Measurements from ENCODE around the gene EHBP1L1.
A peak's percentile ranks its signal among the peaks of the same experiment; 100 is the strongest.

Gene EHBP1L1

DNA sequence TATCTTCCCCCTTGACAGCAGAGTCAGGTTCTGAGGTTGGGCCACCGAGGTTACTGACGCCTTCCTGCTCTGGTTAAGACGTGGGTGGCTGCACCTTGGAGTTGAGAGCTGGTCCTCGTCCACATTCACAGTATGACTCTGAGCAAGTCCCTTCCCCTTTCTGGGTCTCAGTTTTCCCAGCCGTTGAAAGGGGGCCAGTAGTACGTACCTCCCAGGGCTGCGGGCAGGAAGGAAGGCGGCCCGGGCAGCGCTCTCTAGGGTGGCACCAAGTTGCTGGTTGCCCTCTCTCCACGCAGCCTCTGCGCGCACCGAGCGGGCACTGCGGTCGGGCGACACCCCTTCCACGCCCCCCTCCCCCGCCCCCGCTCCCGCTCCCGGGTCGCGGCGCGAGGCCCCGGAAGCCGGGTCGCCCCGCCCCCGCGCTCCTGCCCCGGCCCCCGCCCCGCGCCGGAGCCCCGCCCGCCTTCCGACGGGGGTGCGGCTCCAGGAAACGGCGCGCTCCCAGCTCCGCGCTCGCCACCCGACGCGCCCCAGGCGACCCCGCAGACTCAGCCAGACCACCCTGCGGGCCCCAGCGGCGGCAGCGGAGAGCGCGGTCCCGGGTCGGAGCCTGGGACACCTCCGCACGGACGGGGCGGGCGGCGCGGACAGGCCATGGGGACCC is at the start of gene EHBP1L1:
Gene EHBP1L1 (plus strand): TSS at position 486 of the 664 bp plus-strand sequence. CDS start 250 bp downstream, outside the sequence.
- no peak for DNase-seq (ENCODE audit: low read depth in 1 of 2, low spot score in 1 of 2)

DNA sequence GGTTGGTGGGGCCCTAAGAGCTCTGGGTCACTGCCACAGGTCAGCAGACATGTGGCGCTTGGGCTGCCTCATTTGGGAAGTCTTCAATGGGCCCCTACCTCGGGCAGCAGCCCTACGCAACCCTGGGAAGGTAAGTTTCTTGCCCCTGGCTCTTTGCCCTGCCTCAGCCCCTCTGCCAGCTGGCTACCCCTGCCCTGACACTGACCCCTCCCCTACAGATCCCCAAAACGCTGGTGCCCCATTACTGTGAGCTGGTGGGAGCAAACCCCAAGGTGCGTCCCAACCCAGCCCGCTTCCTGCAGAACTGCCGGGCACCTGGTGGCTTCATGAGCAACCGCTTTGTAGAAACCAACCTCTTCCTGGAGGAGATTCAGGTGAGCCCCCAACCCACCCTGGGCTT is 49.1 kb upstream of the EHBP1L1 start:
- DNase-seq (ENCODE audit: low read depth in 1 of 2, low spot score in 1 of 2): no peak

DNA sequence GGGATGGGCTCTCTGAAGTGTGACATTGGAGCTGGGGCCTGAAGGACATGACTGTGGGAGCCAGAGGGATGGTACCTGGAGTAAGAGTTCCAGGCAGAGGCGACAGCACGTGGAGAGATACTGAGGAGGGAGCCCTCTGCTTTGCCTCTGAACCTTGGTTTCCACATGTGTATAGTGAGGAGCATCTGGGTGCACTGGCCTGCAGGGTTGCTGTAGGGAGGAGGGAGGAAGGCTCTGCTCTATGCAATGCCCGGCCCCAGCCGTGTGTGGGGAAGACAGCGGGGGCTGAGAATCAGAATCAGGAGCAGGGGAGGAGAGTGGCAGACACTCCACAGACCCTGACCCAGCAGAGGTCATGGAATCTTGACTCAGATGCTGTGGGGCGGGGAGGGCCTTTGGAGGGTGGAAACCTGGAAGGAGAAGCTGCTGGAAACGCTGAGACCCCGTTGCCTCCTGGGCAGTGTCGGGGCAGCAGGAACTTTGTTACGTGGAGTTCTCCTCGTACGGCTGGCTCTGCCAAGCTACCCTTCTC is 47.0 kb upstream of the EHBP1L1 start:
- no peak for DNase-seq (ENCODE audit: low read depth in 1 of 2, low spot score in 1 of 2)

DNA sequence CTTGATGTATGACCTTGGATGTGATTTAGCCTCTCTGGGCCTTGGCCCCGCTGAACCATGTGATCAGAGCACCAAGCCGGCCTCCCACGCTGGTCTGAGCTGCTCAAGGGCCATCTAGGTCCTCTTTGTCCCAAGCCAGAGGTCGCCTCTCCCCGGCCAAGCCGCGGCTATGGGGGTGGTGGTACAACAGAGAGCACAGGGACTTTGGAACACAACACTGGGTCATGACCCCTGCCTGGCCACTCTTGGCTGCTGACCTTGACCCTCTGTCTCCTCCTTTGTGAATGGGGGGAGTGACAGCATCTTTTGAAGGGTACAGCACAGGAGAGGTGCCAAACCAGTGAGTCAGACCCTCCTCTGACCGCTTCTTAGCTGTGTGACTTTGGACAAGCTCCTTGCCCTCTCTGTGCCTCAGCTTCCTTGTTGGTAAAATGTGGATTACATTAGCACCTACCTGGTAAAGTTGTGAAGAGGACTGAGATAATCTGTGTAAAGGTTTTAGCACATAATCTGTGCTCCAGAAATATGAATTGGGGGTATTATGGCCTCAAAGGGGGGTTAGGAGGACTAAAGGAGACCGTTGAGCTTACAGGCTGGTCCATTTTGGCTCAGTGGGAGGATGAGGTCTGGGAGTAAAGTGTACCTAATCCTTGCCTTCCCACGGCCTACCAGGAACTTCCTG is 46.2 kb upstream of the EHBP1L1 start:
- no peak for DNase-seq (ENCODE audit: low read depth in 1 of 2, low spot score in 1 of 2)

GRCh38 chr11:65530157-65530496 is 45.7 kb upstream of the EHBP1L1 start:
- DNase-seq (ENCODE audit: low read depth in 1 of 2, low spot score in 1 of 2): no peak

DNA sequence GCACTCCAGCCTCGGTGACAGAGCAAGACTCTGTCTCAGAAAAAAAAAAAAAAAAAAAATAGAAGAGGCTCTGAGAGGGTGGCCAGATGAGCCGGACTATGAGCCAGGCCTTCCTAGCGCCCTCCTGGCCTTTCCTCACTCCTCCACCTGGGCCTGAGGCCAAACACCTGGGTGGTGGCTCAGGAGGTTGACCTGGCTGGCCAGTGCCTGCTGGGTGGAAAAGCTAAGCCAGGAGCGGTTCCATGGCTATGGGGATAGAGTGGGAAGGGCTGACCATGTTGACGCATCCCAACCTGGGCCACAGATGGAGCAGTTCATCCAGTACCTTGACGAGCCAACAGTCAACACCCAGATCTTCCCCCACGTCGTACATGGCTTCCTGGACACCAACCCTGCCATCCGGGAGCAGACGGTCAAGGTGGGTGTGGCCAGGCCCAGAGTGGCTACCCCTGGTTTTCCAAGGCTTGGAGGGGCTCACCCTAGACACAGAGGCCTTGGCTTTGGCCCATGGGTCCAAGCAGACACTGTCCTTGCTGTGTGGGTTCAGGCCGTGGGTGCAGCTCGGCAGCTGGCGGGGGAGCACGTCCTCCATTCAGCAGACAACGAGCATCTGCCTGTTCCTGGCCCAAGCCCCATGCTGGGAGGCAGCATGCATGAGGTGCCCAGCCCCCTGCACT is 43.3 kb upstream of the EHBP1L1 start:
- DNase-seq (ENCODE audit: low read depth in 1 of 2, low spot score in 1 of 2): no peak

- no peak for DNase-seq (ENCODE audit: low read depth in 1 of 2, low spot score in 1 of 2)
These were observed 40.8 kb upstream of the EHBP1L1 start for GRCh38 chr11:65535102-65535501.

- no peak for DNase-seq (ENCODE audit: low read depth in 1 of 2, low spot score in 1 of 2)
These were observed 39.2 kb upstream of the EHBP1L1 start for GRCh38 chr11:65536412-65537295.

DNA sequence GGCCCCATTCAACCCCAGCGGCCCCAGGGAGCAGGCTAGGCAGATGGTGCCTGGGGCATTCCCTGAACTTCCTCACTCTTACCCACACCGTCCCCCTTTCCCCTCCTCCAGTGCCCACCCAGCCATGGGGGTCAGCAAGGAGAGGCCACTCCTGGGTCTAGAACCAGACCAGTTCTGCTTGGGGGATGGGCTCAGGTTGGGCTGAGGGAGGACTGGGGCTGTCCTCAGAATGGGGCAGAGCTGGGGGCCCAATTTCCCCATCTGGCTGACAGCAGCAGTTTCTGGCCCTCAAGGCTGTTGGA is 38.6 kb upstream of the EHBP1L1 start:
- no peak for DNase-seq (ENCODE audit: low read depth in 1 of 2, low spot score in 1 of 2)

- no peak for DNase-seq (ENCODE audit: low read depth in 1 of 2, low spot score in 1 of 2)
These were observed 38.1 kb upstream of the EHBP1L1 start for GRCh38 chr11:65537620-65538231.

- DNase-seq (ENCODE audit: low read depth in 1 of 2, low spot score in 1 of 2): no peak
These were observed 37.5 kb upstream of the EHBP1L1 start for GRCh38 chr11:65538232-65538914.

DNA sequence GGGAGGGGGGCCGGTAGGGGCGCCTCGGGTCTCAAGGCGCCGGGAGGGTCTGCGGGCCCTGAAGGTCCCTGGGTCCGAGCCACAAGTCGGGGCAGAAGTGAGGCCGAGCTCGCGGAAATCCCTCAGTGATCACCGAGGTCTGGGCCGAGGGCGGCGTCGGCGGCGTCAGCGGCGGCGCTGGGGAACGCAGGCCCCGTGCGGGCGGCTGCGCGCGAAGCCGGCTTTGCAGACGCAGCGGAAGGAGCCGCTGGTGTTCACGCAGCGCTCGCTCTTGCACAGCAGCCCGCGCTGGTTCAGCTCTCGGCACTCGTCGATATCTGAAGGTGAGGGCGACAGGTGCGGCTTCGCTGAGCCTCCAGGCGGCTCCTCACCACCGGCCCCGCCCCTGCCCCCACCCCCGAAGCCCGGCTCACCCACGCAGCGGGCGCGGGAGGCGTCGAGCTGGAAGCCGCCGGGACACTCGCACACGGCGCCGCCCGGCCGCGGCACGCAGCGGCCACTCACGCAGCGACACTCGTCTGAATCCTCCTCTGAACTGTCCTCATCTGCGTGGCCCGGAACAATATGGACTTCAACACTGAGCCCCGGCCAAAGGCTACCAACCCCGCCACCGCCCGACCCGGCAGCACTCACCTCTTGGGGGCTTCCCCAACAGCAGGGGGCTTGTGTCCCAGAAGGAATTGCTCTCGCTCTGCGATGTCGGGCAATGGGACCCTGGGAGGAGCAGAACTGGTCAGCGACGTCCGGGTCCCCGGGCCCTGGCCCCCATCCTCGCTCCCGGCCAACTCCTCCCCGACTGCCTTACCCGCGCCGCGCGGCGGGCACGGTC is 36.7 kb upstream of the EHBP1L1 start:
- no peak for DNase-seq (ENCODE audit: low read depth in 1 of 2, low spot score in 1 of 2)

DNA sequence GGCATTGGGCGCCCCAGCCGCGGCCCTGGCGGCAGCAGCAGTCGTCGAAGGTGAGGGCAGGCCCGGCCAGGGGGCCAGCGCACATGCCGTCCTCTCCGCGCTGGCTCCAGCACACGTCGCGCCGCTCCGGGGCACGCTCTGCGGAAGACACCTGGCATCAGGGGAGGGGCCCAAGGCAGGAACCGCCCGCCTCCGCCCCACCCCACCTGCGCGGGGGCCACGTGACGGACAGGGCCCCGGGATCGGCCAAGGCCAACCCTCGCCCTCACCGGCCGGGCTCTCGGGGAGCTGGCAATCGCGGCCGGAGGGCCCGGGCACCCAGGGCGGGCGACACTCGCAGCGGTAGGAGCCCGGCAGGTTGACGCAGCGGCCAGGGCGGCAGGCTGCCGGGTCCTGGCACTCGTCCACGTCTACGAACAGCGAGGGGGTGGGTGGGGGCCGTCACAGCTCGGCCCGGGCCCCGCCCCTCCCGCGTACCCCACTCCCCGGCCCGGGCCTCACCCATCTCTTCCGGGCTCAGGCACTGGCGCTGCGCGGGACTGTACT is 36.0 kb upstream of the EHBP1L1 start:
- DNase-seq (ENCODE audit: low read depth in 1 of 2, low spot score in 1 of 2): no peak

DNA sequence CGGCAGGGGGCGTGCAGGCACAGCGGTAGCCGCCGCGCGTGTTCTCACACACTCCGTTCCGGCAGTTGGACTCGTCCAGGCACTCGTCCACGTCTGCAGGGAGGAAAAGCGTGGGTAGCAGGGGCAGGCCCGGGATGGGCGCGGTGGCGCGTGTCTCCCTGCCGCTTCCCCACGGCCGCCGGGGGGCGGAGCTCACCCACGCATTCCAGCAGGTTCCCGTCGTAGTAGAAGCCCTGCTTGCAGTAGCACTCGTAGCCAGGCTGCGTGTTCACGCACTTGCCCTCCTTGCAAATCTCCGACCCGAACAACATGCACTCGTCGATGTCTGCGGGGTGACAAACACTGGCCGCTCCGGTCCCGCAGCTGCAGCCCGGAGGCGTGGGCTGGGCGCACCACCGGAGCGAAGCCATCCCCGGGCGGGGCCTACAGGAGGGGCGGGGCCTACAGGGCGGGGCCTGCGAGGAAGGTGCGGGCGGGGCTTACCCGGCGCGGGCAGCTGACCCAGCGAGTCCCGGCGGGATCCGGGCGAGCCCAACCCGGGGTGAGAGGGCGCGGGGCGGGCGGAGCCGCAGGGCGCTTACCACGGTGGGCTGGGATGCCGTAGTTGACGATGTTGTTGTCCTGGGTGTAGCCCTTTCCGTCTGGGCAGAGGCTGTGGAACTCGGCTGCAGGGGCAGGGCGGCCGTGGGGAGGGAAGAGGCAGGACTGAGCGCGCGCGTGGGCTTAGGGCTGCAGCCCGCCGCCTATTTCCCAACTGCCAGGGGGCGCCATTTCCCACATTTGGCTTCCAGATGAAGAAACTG is 35.4 kb upstream of the EHBP1L1 start:
- peak; percentile 75 to 91 for DNase-seq (ENCODE audit: low read depth in 1 of 2, low spot score in 1 of 2)

DNA sequence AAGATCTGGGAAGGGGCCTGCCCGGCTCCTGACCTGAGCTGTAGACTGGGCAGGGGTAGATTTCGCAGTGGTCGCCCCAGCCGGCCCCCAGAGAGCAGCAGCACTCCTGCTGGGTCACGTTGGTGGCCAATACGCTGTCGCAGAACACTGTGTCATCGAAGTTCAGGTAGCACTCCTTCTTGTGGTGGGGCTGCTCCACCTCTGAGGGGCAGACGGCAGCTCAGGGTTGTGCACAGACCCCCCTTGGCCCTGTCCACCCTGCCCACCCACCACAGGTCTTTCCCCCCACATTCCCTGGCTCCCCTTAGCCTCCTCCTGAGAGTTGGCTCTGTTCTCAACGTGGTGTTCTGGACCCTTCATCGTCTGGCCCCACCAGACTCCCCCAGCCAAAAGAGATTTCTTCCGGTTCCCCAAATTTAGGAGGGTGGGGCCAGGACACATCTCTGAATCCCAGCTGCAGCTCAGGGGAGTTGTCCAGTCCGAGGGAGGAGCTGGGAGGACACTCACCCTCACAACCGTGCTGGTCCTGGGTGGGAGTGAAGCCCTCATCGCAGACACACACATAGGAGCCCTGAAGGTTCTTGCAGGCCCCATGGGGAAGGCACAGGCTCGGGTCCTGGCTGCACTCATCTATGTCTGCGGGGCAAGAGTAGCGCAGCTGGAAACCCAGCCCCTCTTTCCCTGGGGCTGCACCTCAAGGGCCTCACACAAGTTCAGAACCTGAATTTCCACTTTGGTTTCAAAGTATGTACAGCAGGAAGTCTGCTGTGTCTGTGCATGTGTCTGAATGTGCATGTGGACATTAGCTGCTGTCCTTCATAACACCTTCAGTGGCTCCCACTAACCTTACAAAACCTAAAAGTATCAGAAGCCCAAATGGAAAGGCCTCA is 34.5 kb upstream of the EHBP1L1 start:
- DNase-seq (ENCODE audit: low read depth in 1 of 2, low spot score in 1 of 2): no peak

GRCh38 chr11:65542738-65543390 is 33.0 kb upstream of the EHBP1L1 start:
- no peak for DNase-seq (ENCODE audit: low read depth in 1 of 2, low spot score in 1 of 2)

- DNase-seq (ENCODE audit: low read depth in 1 of 2, low spot score in 1 of 2): no peak
These were observed 30.0 kb upstream of the EHBP1L1 start for GRCh38 chr11:65545853-65546216.
